Measurements from ENCODE around the gene ITGB8. TPM values are rescaled to one million over a fixed set of nuclear protein-coding genes. Genes with fewer than 3 reads are reported as not detected.

The ITGB8 gene
- total RNA-seq, 3 donors from 2014 or later: 9.3 to 11.6 (median 10.8) TPM

GRCh38 chr7:20444030-20444800, 113.5 kb downstream of the ITGB8 start:
- H3K9me3 ChIP-seq: peaks cover 8% of the 10 kb centered on the region

GRCh38 chr7:20447021-20447650, 116.4 kb downstream of the ITGB8 start:
- intact Hi-C loops (cut with DNase I, micrococcal nuclease): no loop called here
- DNase-seq (no peak), ATAC-seq (no peak)
- Histone ChIP-seq H3K4me1 (ENCODE audit: low read depth) (no peaks in the 10 kb centered on the region), H3K4me3 (no peak overlapping the region), H3K36me3 (ENCODE audit: low read depth) (no peaks in the 10 kb centered on the region), H3K9me3 (peaks cover 8% of the 10 kb centered on the region)
- no peak for TF ChIP-seq CTCF (IDR thresholded peaks at IDR 0.05)

More at GRCh38 chr7:20444030-20444800, 113.5 kb downstream of the ITGB8 start:
- ATAC-seq: no peak
- no peaks in the 10 kb centered on the region for H3K4me1 ChIP-seq (ENCODE audit: low read depth)
- no peak overlapping the region for H3K4me3 ChIP-seq
- no peak for TF ChIP-seq CTCF (IDR thresholded peaks at IDR 0.05)
- DNase-seq: no peak
- intact Hi-C loops (cut with DNase I, micrococcal nuclease): no loop called here
- H3K36me3 ChIP-seq (ENCODE audit: low read depth): no peaks in the 10 kb centered on the region

- no peaks in the 10 kb centered on the region for H3K4me1 ChIP-seq (ENCODE audit: low read depth)
- DNase-seq: no peak
- no peaks in the 10 kb centered on the region for H3K36me3 ChIP-seq (ENCODE audit: low read depth)
- no peak for TF ChIP-seq CTCF (IDR thresholded peaks at IDR 0.05)
- intact Hi-C loops (cut with DNase I, micrococcal nuclease): no loop called here
- peaks cover 8% of the 10 kb centered on the region for H3K9me3 ChIP-seq
- no peak overlapping the region for H3K4me3 ChIP-seq
- no peak for ATAC-seq
Measured at GRCh38 chr7:20449176-20449575, 118.5 kb downstream of the ITGB8 start.

DNA sequence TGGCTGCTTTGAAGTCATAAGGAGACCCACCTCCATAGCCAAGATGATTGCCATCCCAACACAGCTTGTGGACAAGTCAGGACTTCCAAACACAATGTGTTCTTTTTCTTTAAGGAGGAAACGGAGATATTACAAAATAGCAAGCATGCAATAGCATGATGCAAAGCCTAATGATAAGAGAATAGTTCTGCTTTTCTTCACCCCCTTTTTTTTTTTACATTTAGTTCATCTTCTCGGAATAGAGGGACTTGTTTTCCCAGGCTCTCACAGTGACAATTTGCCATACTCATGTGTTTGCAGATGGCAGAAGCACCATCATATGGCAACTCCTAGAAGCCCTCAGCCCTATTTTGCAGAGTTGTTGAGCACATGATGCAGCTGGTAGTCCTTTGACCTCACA, 119.8 kb downstream of the ITGB8 start:
- intact Hi-C loops (cut with DNase I, micrococcal nuclease): no loop called here
- H3K4me3 ChIP-seq: no peak overlapping the region
- TF ChIP-seq CTCF (IDR thresholded peaks at IDR 0.05): no peak
- ATAC-seq (no peak), DNase-seq (no peak)
- no peaks in the 10 kb centered on the region for H3K36me3 ChIP-seq (ENCODE audit: low read depth)
- H3K9me3 ChIP-seq: no peaks in the 10 kb centered on the region
- no peaks in the 10 kb centered on the region for H3K4me1 ChIP-seq (ENCODE audit: low read depth)

DNA sequence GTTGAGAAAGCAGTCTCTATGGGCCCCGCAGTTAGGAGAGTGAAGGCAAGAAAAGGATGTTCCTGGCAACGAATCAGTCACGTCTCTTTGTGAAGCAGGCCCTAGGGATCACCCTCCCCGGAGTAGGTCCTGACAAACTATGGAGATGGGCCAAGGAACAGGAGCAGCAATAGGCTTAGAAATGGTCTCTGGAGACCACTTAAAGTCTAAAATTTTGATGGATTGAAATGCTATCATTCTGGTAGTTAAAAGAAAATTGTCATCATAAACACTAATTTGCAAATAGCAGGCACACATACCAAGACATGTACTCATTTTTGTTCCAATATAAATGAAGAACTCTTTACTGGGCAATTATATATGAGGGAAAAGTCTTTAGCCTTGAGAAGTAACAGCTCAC, 123.5 kb downstream of the ITGB8 start:
- intact Hi-C loops (cut with DNase I, micrococcal nuclease): no loop called here
- TF ChIP-seq CTCF (IDR thresholded peaks at IDR 0.05): no peak
- Histone ChIP-seq H3K4me1 (ENCODE audit: low read depth) (no peaks in the 10 kb centered on the region), H3K9me3 (no peaks in the 10 kb centered on the region), H3K4me3 (no peak overlapping the region), H3K36me3 (ENCODE audit: low read depth) (no peaks in the 10 kb centered on the region)
- no peak for ATAC-seq
- DNase-seq: no peak
